Cardiac muscle cell (in vitro differentiated cells and primary cell): ENCODE measurements around the gene SLC19A2. TPM values are rescaled to one million over a fixed set of nuclear protein-coding genes. Genes with fewer than 3 reads are reported as not detected.
A peak's percentile ranks its signal among the peaks of the same experiment; 100 is the strongest.

Experiments
- DNase-seq, 2 donors: peaks; one replicate each; pipeline versions ENCODE4 v3.0.0 to v3.0.0-alpha.2; 2010 to 2017; ENCODE audit warnings: low read depth in 1 of 2, low spot score in 1 of 2
- H3K27ac ChIP-seq: fragments of 200-600 bp; sonication (generic); 2 replicates; pipeline ENCODE4 v1.5.1; 2016
- H3K27me3 ChIP-seq: fragments of 200-600 bp; sonication (generic); 2 replicates; pipeline ENCODE4 v1.6.0; 2016; ENCODE audit warnings: control low read depth
- H3K36me3 ChIP-seq: fragments of 200-600 bp; sonication (generic); 2 replicates; pipeline ENCODE4 v1.5.1; 2016; ENCODE audit warnings: control low read depth
- H3K4me1 ChIP-seq: fragments of 200-600 bp; sonication (generic); 2 replicates; pipeline ENCODE4 v1.8.1; 2017; ENCODE audit warnings: low read depth, mild to moderate bottlenecking, mixed run types
- H3K4me3 ChIP-seq: fragments of 200-600 bp; sonication (generic); 2 replicates; pipeline ENCODE4 v1.5.1; 2016; ENCODE audit warnings: mild to moderate bottlenecking
- H3K9me3 ChIP-seq: fragments of 200-600 bp; sonication (generic); 2 replicates; pipeline ENCODE4 v1.5.1; 2017; ENCODE audit warnings: low read depth, mild to moderate bottlenecking, control low read depth
- polyA plus RNA-seq: library from polyadenylated mRNA; unstranded; fragments of >200 nt; fragmentation: Nextera tagmentation; extraction: Ambion mirVana; gene quantifications from 2 replicates; pipeline ENCODE4 v1.2.1, GENCODE V29; 2016
- total RNA-seq: library from RNA; depleted of rRNA; stranded (reverse); fragments of >200 nt; gene quantifications from 2 replicates; pipeline ENCODE4 v1.2.3, GENCODE V29; 2016
- TF ChIP-seq, protein P1 (sequence below): IDR thresholded peaks from 2 replicates; pipeline ENCODE4 v1.5.1; 2012; ENCODE audit warnings: low read depth, mild to moderate bottlenecking, low read length

Gene SLC19A2
- total and polyA plus RNA-seq, 2 experiments from 2014 or later, result 8.8 to 18.6 TPM

DNA sequence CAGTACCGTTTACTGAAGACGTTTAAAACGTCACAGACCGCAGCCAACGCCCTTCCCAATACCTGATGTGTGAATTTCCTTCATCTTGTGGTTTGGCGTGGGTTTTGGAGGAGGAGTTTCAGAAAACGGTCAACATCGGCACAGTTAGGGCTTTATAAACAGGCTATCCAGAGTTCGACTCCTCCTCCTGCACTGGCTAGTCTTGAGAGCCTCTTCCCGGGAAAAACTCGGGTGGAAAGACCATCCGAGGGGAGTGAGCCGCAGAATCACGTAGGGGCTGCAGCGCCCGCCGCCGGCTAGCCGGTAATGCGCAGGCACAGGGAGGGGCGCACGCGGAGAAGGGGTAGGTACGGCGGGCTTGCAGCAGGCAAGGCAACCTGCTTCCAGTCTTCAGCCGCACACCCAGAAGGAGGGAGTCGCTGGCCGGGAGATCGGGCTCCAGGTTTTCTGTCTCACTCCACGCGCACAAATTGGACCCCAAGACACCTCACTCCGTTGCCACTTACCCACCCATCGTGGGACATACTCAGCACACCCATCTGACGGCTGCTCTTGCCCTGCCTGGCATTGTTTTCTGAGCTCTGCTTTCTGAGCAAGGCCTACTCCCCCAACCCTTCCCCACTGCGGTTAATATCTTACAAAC, 25.4 kb downstream of the SLC19A2 start:
- H3K9me3 ChIP-seq, result no peaks in the 10 kb centered on the region
- no peak overlapping the region for H3K4me3 ChIP-seq
- H3K27me3 ChIP-seq, result peaks cover 3% of the 10 kb centered on the region
- no peaks in the 10 kb centered on the region for H3K36me3 ChIP-seq
- TF ChIP-seq, protein P1, sequence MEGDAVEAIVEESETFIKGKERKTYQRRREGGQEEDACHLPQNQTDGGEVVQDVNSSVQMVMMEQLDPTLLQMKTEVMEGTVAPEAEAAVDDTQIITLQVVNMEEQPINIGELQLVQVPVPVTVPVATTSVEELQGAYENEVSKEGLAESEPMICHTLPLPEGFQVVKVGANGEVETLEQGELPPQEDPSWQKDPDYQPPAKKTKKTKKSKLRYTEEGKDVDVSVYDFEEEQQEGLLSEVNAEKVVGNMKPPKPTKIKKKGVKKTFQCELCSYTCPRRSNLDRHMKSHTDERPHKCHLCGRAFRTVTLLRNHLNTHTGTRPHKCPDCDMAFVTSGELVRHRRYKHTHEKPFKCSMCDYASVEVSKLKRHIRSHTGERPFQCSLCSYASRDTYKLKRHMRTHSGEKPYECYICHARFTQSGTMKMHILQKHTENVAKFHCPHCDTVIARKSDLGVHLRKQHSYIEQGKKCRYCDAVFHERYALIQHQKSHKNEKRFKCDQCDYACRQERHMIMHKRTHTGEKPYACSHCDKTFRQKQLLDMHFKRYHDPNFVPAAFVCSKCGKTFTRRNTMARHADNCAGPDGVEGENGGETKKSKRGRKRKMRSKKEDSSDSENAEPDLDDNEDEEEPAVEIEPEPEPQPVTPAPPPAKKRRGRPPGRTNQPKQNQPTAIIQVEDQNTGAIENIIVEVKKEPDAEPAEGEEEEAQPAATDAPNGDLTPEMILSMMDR, result peak; percentile 9
- peak; percentile 1 to 46 for DNase-seq
- no peak overlapping the region for H3K27ac ChIP-seq
- no peaks in the 10 kb centered on the region for H3K4me1 ChIP-seq

DNA sequence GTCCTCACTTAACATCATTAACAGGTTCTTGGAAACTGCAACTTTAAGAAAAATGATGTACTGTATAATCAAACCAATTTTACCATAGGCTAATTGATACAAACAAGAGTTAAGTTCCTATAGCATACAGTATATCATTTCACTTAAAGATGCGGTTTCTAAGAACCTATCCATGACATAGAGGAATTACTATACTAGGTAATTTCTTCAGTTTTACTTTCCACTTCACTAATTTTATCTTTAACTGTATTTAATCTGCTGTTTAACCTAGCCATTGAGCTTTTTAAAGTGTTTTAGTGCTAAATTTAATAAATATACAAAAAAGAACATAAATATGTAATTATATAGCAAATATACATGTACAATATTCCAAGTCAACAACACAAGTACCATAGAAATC, 28.3 kb downstream of the SLC19A2 start:
- Histone ChIP-seq H3K27me3 (peaks cover 3% of the 10 kb centered on the region), H3K9me3 (no peaks in the 10 kb centered on the region), H3K4me3 (no peak overlapping the region), H3K4me1 (no peaks in the 10 kb centered on the region), H3K27ac (no peak overlapping the region), H3K36me3 (no peaks in the 10 kb centered on the region)
- no peak for DNase-seq
- TF ChIP-seq, protein P1, result no peak

DNA sequence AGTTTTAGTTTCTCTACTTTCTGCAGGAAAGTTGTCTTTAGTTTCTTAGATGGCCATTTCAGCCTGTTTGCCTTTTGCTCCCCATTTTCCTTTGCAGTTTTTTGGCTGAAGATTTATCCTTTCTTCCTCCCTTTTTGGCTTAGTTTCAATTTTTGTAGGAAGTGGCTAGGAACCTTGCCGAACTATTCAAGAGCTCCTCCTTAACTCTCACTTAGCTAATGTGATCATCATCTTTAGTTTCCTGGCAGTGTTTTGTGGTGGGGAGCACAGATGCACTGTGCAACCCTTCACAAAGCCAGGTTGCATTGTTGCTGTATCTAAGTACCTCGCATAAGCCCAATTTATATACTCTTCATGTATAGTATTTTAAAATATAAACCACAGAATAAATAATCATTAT, 29.7 kb downstream of the SLC19A2 start:
- no peak overlapping the region for H3K4me3 ChIP-seq
- peaks cover 3% of the 10 kb centered on the region for H3K27me3 ChIP-seq
- H3K4me1 ChIP-seq, result no peaks in the 10 kb centered on the region
- peak in 1 of 2 donors; percentile 54 for DNase-seq
- H3K9me3 ChIP-seq, result no peaks in the 10 kb centered on the region
- no peak overlapping the region for H3K27ac ChIP-seq
- TF ChIP-seq, protein P1, result no peak
- H3K36me3 ChIP-seq, result no peaks in the 10 kb centered on the region

DNA sequence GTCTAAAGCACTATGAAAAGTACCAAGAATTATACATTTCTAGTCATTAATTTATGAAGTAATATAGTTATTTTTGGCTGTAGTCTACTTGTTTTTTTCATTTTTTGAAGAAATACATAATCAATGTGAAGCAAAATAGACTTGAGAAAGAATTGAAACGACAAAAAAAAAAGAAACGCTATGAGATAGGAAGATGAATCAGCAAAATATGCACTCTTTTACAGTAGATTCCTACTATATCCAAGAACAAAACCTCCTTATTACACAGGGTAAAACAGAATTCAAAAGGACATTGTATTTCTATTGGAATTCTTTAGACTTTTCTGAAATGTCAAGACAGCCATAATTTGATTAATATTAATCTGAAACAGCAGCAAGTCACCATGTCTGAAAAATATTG, 32.8 kb downstream of the SLC19A2 start:
- TF ChIP-seq, protein P1, result no peak
- Histone ChIP-seq H3K4me3 (no peak overlapping the region), H3K36me3 (no peaks in the 10 kb centered on the region), H3K9me3 (no peaks in the 10 kb centered on the region), H3K27me3 (no peaks in the 10 kb centered on the region), H3K27ac (no peak overlapping the region), H3K4me1 (no peaks in the 10 kb centered on the region)
- DNase-seq, result no peak

DNA sequence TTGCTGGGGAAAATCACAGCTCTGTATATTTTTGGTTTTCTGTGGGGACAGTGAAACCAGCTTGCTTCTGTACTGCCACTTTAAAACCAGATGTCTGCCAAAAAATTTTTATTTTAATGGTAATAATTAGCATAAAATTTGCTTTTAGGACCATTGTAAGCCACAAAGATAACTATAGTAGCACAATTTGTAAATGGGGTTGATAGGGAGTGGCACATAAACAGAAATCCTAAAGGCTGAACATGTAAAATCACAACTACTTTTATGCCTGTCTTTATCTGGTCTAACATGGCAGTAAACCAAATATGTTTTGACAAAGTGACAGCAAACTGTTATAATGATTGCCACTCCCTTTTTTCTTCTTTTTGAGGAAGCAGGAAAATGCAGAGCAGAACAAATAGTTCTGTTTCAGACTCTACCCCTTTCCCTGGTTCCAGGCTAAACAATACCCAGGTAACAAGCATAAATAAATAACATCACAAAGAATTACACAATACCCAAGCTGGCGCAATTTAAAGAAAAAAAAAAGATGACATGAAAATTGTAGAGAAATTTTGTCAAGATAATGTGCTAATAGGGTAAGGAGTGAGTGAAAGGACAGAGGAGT, 34.4 kb downstream of the SLC19A2 start:
- no peaks in the 10 kb centered on the region for H3K27me3 ChIP-seq
- no peaks in the 10 kb centered on the region for H3K36me3 ChIP-seq
- H3K4me1 ChIP-seq, result no peaks in the 10 kb centered on the region
- no peak overlapping the region for H3K4me3 ChIP-seq
- no peaks in the 10 kb centered on the region for H3K9me3 ChIP-seq
- TF ChIP-seq, protein P1, result no peak
- H3K27ac ChIP-seq, result no peak overlapping the region
- no peak for DNase-seq
